RPMI7951 (cell line): ENCODE measurements around the gene IDUA. TPM values are rescaled to one million over a fixed set of nuclear protein-coding genes. Genes with fewer than 3 reads are reported as not detected.
"Not testable (repeated sequence)": the region's sequence is repeated elsewhere in the genome, so short reads cannot be mapped to it uniquely, and the experiment has no call there.

Experiments
- DNase-seq: peaks from one replicate; pipeline ENCODE4 v3.0.0-alpha.2; 2012; ENCODE audit warnings: low read depth
- total RNA-seq: library from RNA; depleted of rRNA; stranded (reverse); fragments of >200 nt; shearing (Covaris generic); gene quantifications from 2 replicates; pipeline ENCODE4 v1.2.3, GENCODE V29; 2014; rRNA removed

The IDUA gene
- total RNA-seq, 1 experiment from 2014 or later = 0.60 TPM

- DNase-seq = no peak
These were observed 58.9 kb downstream of the IDUA start for GRCh38 chr4:1045595-1046201.

- DNase-seq = peak; percentile 56
These were observed 59.8 kb downstream of the IDUA start for GRCh38 chr4:1046581-1047011.

GRCh38 chr4:1047106-1047975 lies 60.5 kb downstream of the IDUA start:
- no peak for DNase-seq

GRCh38 chr4:1047976-1048772 lies 61.3 kb downstream of the IDUA start:
- no peak for DNase-seq

GRCh38 chr4:1048773-1049590 lies 62.1 kb downstream of the IDUA start:
- DNase-seq = no peak

GRCh38 chr4:1049591-1049905 lies 62.7 kb downstream of the IDUA start:
- no peak for DNase-seq

- DNase-seq = no peak
These were observed 63.8 kb downstream of the IDUA start for GRCh38 chr4:1050486-1051213.

GRCh38 chr4:1051472-1051871 lies 64.6 kb downstream of the IDUA start:
- no peak for DNase-seq

- DNase-seq = no peak
These were observed 65.4 kb downstream of the IDUA start for GRCh38 chr4:1052231-1052671.

GRCh38 chr4:1053080-1053661 lies 66.3 kb downstream of the IDUA start:
- DNase-seq = no peak

- DNase-seq = not testable (repeated sequence)
These were observed 67.0 kb downstream of the IDUA start for GRCh38 chr4:1053891-1054290.

Other genes starting within 250 kb of the IDUA start
- gene CPLX1, start 160.9 kb upstream of the IDUA start, total RNA-seq = not detected in 2 replicates
- 23.1 and 28.2 TPM in 2 replicates for gene GAK, start 54.7 kb upstream of the IDUA start, total RNA-seq
- gene TMEM175, start 54.6 kb upstream of the IDUA start, total RNA-seq = 13.5 and 17.4 TPM in 2 replicates
- gene DGKQ, start 13.5 kb upstream of the IDUA start, total RNA-seq = 1.6 TPM in 2 replicates
- gene SLC26A1, start 6.4 kb downstream of the IDUA start, total RNA-seq = not detected in 2 replicates
- gene FGFRL1, start 24.6 kb downstream of the IDUA start, total RNA-seq = 3.1 and 4.6 TPM in 2 replicates
- not detected in 2 replicates for gene RNF212, start 126.5 kb downstream of the IDUA start, total RNA-seq
- 3.8 and 7.7 TPM in 2 replicates for gene SPON2, start 185.5 kb downstream of the IDUA start, total RNA-seq